Middle frontal gyrus (tissue), 1 donor: ENCODE measurements around the gene NKIRAS2.
A peak's percentile ranks its signal among the peaks of the same experiment; 100 is the strongest.

Source experiments
- DNase-seq: peaks from one replicate; pipeline ENCODE4 v3.0.0-alpha.2; 2015; ENCODE audit warnings: low spot score; ENCODE audit errors: extremely low spot score

The NKIRAS2 gene

GRCh38 chr17:42026857-42027589 is 7.1 kb downstream of the NKIRAS2 start:
- DNase-seq, result no peak

DNA sequence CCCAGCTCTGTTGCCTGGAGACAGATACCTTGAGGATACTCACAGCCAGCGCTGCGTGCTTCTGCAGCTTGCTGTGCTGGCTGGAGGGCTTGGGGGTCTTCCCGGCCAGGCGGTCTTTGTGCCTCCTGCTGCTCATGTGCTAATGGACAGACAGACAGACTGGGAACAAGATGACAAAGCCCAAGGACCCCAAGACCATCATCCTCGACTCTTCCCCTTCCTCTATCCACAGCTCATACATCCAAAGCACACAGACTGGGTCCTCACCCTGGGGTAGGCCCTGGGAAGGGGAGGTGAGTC is 7.7 kb downstream of the NKIRAS2 start:
- DNase-seq, result no peak

GRCh38 chr17:42027961-42028790 is 8.3 kb downstream of the NKIRAS2 start:
- no peak for DNase-seq

- no peak for DNase-seq
Observed at GRCh38 chr17:42028791-42029127, 8.9 kb downstream of the NKIRAS2 start.

DNA sequence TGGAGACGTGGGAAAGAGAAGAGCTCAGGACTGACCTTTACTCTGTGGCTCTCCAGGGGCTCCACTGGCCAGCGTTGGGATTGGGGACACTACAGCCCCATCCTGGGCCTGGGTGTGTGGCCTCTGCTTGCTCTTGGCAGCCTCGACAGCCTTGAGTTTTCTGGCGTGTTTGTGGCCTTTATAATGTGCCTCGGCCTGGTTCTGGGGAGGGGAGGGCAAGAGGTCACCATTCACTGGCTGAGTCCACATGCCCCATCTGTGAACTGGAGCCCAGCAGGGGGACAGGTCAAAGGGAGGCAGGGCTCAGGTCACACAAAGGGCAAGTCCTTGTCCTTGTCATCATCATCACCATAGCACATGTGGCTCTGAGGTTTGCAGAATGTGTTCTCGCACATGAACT is 11.7 kb downstream of the NKIRAS2 start:
- DNase-seq, result no peak

DNA sequence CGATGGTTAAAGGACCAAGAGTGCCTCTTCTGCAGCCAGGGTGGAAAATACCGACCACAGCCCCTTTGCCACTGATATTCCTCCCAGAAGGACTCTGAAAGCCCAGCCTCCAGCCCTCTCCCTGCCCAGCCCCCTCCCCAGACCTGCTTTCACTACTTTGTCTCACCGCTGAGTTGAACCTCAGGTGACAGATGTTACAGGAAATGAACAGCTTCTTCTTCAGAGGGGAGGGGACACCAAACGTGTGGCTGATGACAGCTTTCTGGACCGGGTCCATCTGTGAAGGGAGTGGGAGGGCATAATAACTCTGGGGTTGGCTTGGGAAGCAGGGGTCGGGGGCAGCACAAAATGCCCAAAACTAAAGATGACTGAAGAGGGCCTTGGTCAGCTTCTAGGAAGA is 14.2 kb downstream of the NKIRAS2 start:
- no peak for DNase-seq

GRCh38 chr17:42038221-42038973 is 18.5 kb downstream of the NKIRAS2 start:
- no peak for DNase-seq

- DNase-seq, result no peak
Observed at GRCh38 chr17:42039794-42040763, 20.2 kb downstream of the NKIRAS2 start.

- DNase-seq, result no peak
Observed at GRCh38 chr17:42040818-42041217, 20.9 kb downstream of the NKIRAS2 start.

GRCh38 chr17:42041619-42042018 is 21.7 kb downstream of the NKIRAS2 start:
- no peak for DNase-seq

GRCh38 chr17:42042598-42043319 is 22.9 kb downstream of the NKIRAS2 start:
- DNase-seq, result no peak

GRCh38 chr17:42045719-42046118 is 25.8 kb downstream of the NKIRAS2 start:
- DNase-seq, result no peak

GRCh38 chr17:42047343-42047742 is 27.5 kb downstream of the NKIRAS2 start:
- DNase-seq, result no peak

GRCh38 chr17:42049834-42050392 is 30.0 kb downstream of the NKIRAS2 start:
- DNase-seq, result no peak

- peak; percentile 19 for DNase-seq
Observed at GRCh38 chr17:42050393-42051012, 30.6 kb downstream of the NKIRAS2 start, which contains the start of gene C17orf113. Gene C17orf113 (minus strand): TSS chr17:42050601. CDS start chr17:42043376, 7,225 bp downstream.

DNA sequence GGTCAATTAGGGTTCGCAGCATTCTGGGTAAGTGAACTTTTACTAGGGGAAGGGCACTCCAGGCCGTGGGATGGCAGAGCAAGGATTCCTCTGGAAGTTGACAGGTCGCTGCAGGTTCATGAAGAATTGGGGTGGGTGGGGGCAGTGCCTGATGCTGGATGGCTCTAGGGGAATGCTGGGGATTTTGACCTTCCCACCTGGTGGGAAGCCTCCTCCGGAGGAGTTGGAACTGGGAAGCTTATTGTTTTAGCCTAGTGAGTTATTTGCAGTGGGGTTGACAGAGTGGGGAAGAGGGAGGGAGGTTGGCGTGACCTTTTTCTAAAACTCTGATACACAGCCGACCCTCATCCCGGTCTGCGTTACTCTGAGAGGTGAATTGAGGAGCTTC is 31.1 kb downstream of the NKIRAS2 start:
- no peak for DNase-seq

GRCh38 chr17:42051645-42052044 is 31.8 kb downstream of the NKIRAS2 start:
- DNase-seq, result no peak

GRCh38 chr17:42052346-42052877 is 32.5 kb downstream of the NKIRAS2 start:
- no peak for DNase-seq
